ENCODE measurements around the gene LRRN2.

- TF ChIP-seq, protein P1, sequence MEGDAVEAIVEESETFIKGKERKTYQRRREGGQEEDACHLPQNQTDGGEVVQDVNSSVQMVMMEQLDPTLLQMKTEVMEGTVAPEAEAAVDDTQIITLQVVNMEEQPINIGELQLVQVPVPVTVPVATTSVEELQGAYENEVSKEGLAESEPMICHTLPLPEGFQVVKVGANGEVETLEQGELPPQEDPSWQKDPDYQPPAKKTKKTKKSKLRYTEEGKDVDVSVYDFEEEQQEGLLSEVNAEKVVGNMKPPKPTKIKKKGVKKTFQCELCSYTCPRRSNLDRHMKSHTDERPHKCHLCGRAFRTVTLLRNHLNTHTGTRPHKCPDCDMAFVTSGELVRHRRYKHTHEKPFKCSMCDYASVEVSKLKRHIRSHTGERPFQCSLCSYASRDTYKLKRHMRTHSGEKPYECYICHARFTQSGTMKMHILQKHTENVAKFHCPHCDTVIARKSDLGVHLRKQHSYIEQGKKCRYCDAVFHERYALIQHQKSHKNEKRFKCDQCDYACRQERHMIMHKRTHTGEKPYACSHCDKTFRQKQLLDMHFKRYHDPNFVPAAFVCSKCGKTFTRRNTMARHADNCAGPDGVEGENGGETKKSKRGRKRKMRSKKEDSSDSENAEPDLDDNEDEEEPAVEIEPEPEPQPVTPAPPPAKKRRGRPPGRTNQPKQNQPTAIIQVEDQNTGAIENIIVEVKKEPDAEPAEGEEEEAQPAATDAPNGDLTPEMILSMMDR (IDR thresholded peaks at IDR 0.05; ENCODE audit: extremely low read depth in 1 of 2, insufficient read depth in 1 of 2, low read depth in 1 of 2, low read length in 2 of 2): no peak
- TF ChIP-seq POLR2A (IDR thresholded peaks at IDR 0.05; ENCODE audit: low read depth, low read length): no peak
- no peak for TF ChIP-seq EZH2 (IDR thresholded peaks at IDR 0.05; ENCODE audit: borderline replicate concordance, low read depth, low read length, severe bottlenecking)
- TF ChIP-seq MAX (IDR thresholded peaks at IDR 0.05; ENCODE audit: insufficient read depth, insufficient read length): no peak
- no peak for TF ChIP-seq JUN (IDR thresholded peaks at IDR 0.05; ENCODE audit: borderline replicate concordance, insufficient read depth, insufficient read length, low read depth)
- TF ChIP-seq POLR2AphosphoS5 (IDR thresholded peaks at IDR 0.05; ENCODE audit: insufficient read depth, low read depth, low read length): no peak
Observed at GRCh38 chr1:204731985-204732575, 46.5 kb upstream of the LRRN2 start.
